ENCODE data around the gene VIPR2.

- TF ChIP-seq CTCF (conservative IDR thresholded peaks at IDR 0.05) (no peak), ZFX (IDR thresholded peaks at IDR 0.05) (no peak)
These were observed 26.5 kb downstream of the VIPR2 start for GRCh38 chr7:159118197-159118595.
